Ovary (tissue), 3 donors: ENCODE data around the gene LRRC72.

Experiments used
- CTCF ChIP-seq, 3 donors: fragments of 450-650 bp in 2 of 3; fragments of 200-600 bp in 1 of 3; IDR thresholded peaks; one replicate each; pipeline versions ENCODE4 v1.5.1 to v1.8.0; 2016 to 2022; ENCODE audit warnings: antibody characterized with exemption in 3 of 3, mild to moderate bottlenecking in 1 of 3
- EP300 ChIP-seq: sonication (generic); formaldehyde crosslinking; IDR thresholded peaks from one replicate; pipeline ENCODE4 v1.6.1; 2017; ENCODE audit warnings: antibody characterized with exemption
- donor health status: DM: no; HTN: no; CAD: no.

GRCh38 chr7:16543456-16543855 is 16.8 kb downstream of the LRRC72 start:
- TF ChIP-seq EP300 (no peak), CTCF (IDR thresholded peaks at IDR 0.05) (no peak)
